ENCODE results near the gene LHX6. TPM values are rescaled to one million over a fixed set of nuclear protein-coding genes. Genes with fewer than 3 reads are reported as not detected.

The LHX6 gene
- 0.16 and 1.0 TPM in 2 replicates for total RNA-seq

GRCh38 chr9:122228568-122229484 is at the start of gene LHX6:
LHX6 (minus strand) TSS chr9:122228957; CDS start chr9:122228740, 217 bp downstream.

GRCh38 chr9:122264360-122265148 is 35.8 kb upstream of the LHX6 start, which contains the start of the genes MRRF and RBM18:
MRRF (plus strand) TSS chr9:122264882; CDS start chr9:122270892, 6,010 bp downstream.
RBM18 (minus strand) TSS chr9:122264840; CDS start chr9:122261492, 3,348 bp downstream.

GRCh38 chr9:122159026-122159924 is 69.5 kb downstream of the LHX6 start, which contains the start of the genes MORN5 and NDUFA8:
MORN5 (plus strand) TSS chr9:122159908; CDS start chr9:122159973, 65 bp downstream.
NDUFA8 (minus strand) TSS chr9:122159779; CDS start chr9:122159677, 102 bp downstream.

Other genes starting within 250 kb of the LHX6 start
- 1.9 and 3.2 TPM in 2 replicates for gene TTLL11, start 135.6 kb downstream of the LHX6 start, total RNA-seq
- gene NDUFA8, start 69.2 kb downstream of the LHX6 start, total RNA-seq: 52.3 and 53.9 TPM in 2 replicates
- not detected in 2 replicates for gene MORN5, start 69.0 kb downstream of the LHX6 start, total RNA-seq
- 8.5 and 22.2 TPM in 2 replicates for gene RBM18, start 35.9 kb upstream of the LHX6 start, total RNA-seq
- 32.7 and 34.3 TPM in 2 replicates for gene MRRF, start 35.9 kb upstream of the LHX6 start, total RNA-seq
- 36.8 and 61.8 TPM in 2 replicates for gene PTGS1, start 142.1 kb upstream of the LHX6 start, total RNA-seq
- gene OR1J1, start 249.0 kb upstream of the LHX6 start, total RNA-seq: not detected in 2 replicates

All from epithelial cell of alveolus of lung (primary cell).